ENCODE results near the gene INHBC.

DNA sequence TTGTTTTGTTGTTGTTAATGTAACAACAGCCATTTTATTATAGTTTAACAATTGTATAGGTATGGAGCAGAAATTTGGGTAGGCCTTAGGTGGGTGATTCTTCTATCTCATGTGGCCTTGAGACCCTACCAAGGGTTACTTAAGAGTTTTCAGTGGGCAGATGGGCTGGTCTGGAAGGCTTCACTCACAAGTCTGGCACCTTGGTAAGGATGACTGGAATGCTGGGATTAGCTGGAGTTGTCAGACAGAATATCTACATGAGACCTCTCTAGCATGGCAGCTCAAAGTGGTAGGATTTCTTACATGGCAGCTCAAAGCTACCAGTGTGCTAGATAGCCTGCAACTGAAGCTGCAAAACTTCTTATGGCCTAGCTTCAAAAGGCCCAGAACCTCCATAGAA lies 51.1 kb downstream of the INHBC start:
- TF ChIP-seq YY1 (IDR thresholded peaks at IDR 0.05; ENCODE audit: insufficient read depth, insufficient read length) (no peak), ZNF274 (IDR thresholded peaks at IDR 0.05; ENCODE audit: low read depth, low read length) (no peak), SUZ12 (IDR thresholded peaks at IDR 0.05; ENCODE audit: extremely low read depth, insufficient read depth, insufficient read length) (no peak)

Data from NT2/D1 (cell line).